ENCODE results near the gene SPTB.

The SPTB gene

GRCh38 chr14:64871344-64871743 lies 8.4 kb downstream of the SPTB start:
- Mint-ChIP-seq H3K27me3 (ENCODE audit: low read depth) (peaks cover 55% of the 10 kb centered on the region), H3K4me3 (no peak overlapping the region), H3K27ac (no peak overlapping the region), H3K4me1 (ENCODE audit: low read depth) (no peaks in the 10 kb centered on the region), H3K36me3 (ENCODE audit: low read depth) (no peaks in the 10 kb centered on the region), H3K9me3 (no peaks in the 10 kb centered on the region)
- no peak for DNase-seq (ENCODE audit: low spot score)

- Mint-ChIP-seq H3K4me1 (ENCODE audit: low read depth) (no peaks in the 10 kb centered on the region), H3K27me3 (ENCODE audit: low read depth) (peaks cover 48% of the 10 kb centered on the region), H3K27ac (no peak overlapping the region), H3K36me3 (ENCODE audit: low read depth) (no peaks in the 10 kb centered on the region), H3K9me3 (no peaks in the 10 kb centered on the region), H3K4me3 (no peak overlapping the region)
- DNase-seq (ENCODE audit: low spot score): no peak
These were observed 9.5 kb downstream of the SPTB start for GRCh38 chr14:64870160-64870559.

- Mint-ChIP-seq H3K4me1 (ENCODE audit: low read depth) (no peaks in the 10 kb centered on the region), H3K36me3 (ENCODE audit: low read depth) (no peaks in the 10 kb centered on the region), H3K27me3 (ENCODE audit: low read depth) (peaks cover 41% of the 10 kb centered on the region), H3K4me3 (no peak overlapping the region), H3K27ac (no peak overlapping the region), H3K9me3 (no peaks in the 10 kb centered on the region)
- DNase-seq (ENCODE audit: low spot score): no peak
These were observed 10.9 kb downstream of the SPTB start for GRCh38 chr14:64868841-64869240.

GRCh38 chr14:64868379-64868778 lies 11.3 kb downstream of the SPTB start:
- H3K4me1 Mint-ChIP-seq (ENCODE audit: low read depth): no peaks in the 10 kb centered on the region
- DNase-seq (ENCODE audit: low spot score): no peak
- peaks cover 42% of the 10 kb centered on the region for H3K27me3 Mint-ChIP-seq (ENCODE audit: low read depth)
- H3K9me3 Mint-ChIP-seq: no peaks in the 10 kb centered on the region
- H3K27ac Mint-ChIP-seq: no peak overlapping the region
- no peak overlapping the region for H3K4me3 Mint-ChIP-seq
- no peaks in the 10 kb centered on the region for H3K36me3 Mint-ChIP-seq (ENCODE audit: low read depth)

- H3K4me1 Mint-ChIP-seq (ENCODE audit: low read depth): no peaks in the 10 kb centered on the region
- H3K9me3 Mint-ChIP-seq: no peaks in the 10 kb centered on the region
- no peaks in the 10 kb centered on the region for H3K36me3 Mint-ChIP-seq (ENCODE audit: low read depth)
- H3K27me3 Mint-ChIP-seq (ENCODE audit: low read depth): peaks cover 35% of the 10 kb centered on the region
- no peak overlapping the region for H3K4me3 Mint-ChIP-seq
- H3K27ac Mint-ChIP-seq: no peak overlapping the region
- DNase-seq (ENCODE audit: low spot score): no peak
These were observed 12.5 kb downstream of the SPTB start for GRCh38 chr14:64867182-64867581.

- H3K4me3 Mint-ChIP-seq: no peak overlapping the region
These were observed 13.7 kb downstream of the SPTB start for GRCh38 chr14:64865992-64866391.

GRCh38 chr14:64865109-64865508 lies 14.6 kb downstream of the SPTB start:
- H3K4me1 Mint-ChIP-seq (ENCODE audit: low read depth): no peaks in the 10 kb centered on the region

More at GRCh38 chr14:64865992-64866391, 13.7 kb downstream of the SPTB start:
- no peaks in the 10 kb centered on the region for H3K9me3 Mint-ChIP-seq
- no peak for DNase-seq (ENCODE audit: low spot score)
- peaks cover 32% of the 10 kb centered on the region for H3K27me3 Mint-ChIP-seq (ENCODE audit: low read depth)
- no peaks in the 10 kb centered on the region for H3K36me3 Mint-ChIP-seq (ENCODE audit: low read depth)
- no peaks in the 10 kb centered on the region for H3K4me1 Mint-ChIP-seq (ENCODE audit: low read depth)
- no peak overlapping the region for H3K27ac Mint-ChIP-seq

GRCh38 chr14:64864258-64864657 lies 15.4 kb downstream of the SPTB start:
- Mint-ChIP-seq H3K36me3 (ENCODE audit: low read depth) (no peaks in the 10 kb centered on the region), H3K4me1 (ENCODE audit: low read depth) (no peaks in the 10 kb centered on the region), H3K27me3 (ENCODE audit: low read depth) (peaks cover 25% of the 10 kb centered on the region), H3K27ac (no peak overlapping the region), H3K4me3 (no peak overlapping the region), H3K9me3 (no peaks in the 10 kb centered on the region)
- no peak for DNase-seq (ENCODE audit: low spot score)

More at GRCh38 chr14:64865109-64865508, 14.6 kb downstream of the SPTB start:
- H3K4me3 Mint-ChIP-seq: no peak overlapping the region
- H3K9me3 Mint-ChIP-seq: no peaks in the 10 kb centered on the region
- H3K27ac Mint-ChIP-seq: no peak overlapping the region
- peaks cover 25% of the 10 kb centered on the region for H3K27me3 Mint-ChIP-seq (ENCODE audit: low read depth)
- DNase-seq (ENCODE audit: low spot score): no peak
- no peaks in the 10 kb centered on the region for H3K36me3 Mint-ChIP-seq (ENCODE audit: low read depth)

- no peaks in the 10 kb centered on the region for H3K4me1 Mint-ChIP-seq (ENCODE audit: low read depth)
- no peaks in the 10 kb centered on the region for H3K9me3 Mint-ChIP-seq
- no peak overlapping the region for H3K4me3 Mint-ChIP-seq
- no peak overlapping the region for H3K27ac Mint-ChIP-seq
- peaks cover 25% of the 10 kb centered on the region for H3K27me3 Mint-ChIP-seq (ENCODE audit: low read depth)
- DNase-seq (ENCODE audit: low spot score): no peak
- no peaks in the 10 kb centered on the region for H3K36me3 Mint-ChIP-seq (ENCODE audit: low read depth)
These were observed 17.8 kb downstream of the SPTB start for GRCh38 chr14:64861916-64862315.

GRCh38 chr14:64860039-64860438 lies 19.7 kb downstream of the SPTB start:
- no peaks in the 10 kb centered on the region for H3K9me3 Mint-ChIP-seq
- no peak overlapping the region for H3K27ac Mint-ChIP-seq
- no peaks in the 10 kb centered on the region for H3K4me1 Mint-ChIP-seq (ENCODE audit: low read depth)
- no peaks in the 10 kb centered on the region for H3K36me3 Mint-ChIP-seq (ENCODE audit: low read depth)
- no peak for DNase-seq (ENCODE audit: low spot score)
- H3K27me3 Mint-ChIP-seq (ENCODE audit: low read depth): peaks cover 25% of the 10 kb centered on the region
- H3K4me3 Mint-ChIP-seq: no peak overlapping the region

GRCh38 chr14:64857979-64858744 lies 21.5 kb downstream of the SPTB start:
- Mint-ChIP-seq H3K36me3 (ENCODE audit: low read depth) (no peaks in the 10 kb centered on the region), H3K27me3 (ENCODE audit: low read depth) (peaks cover 27% of the 10 kb centered on the region), H3K27ac (no peak overlapping the region), H3K4me3 (no peak overlapping the region), H3K9me3 (no peaks in the 10 kb centered on the region), H3K4me1 (ENCODE audit: low read depth) (no peaks in the 10 kb centered on the region)
- DNase-seq (ENCODE audit: low spot score): no peak

- no peak for DNase-seq (ENCODE audit: low spot score)
- no peaks in the 10 kb centered on the region for H3K4me1 Mint-ChIP-seq (ENCODE audit: low read depth)
- no peaks in the 10 kb centered on the region for H3K9me3 Mint-ChIP-seq
- no peaks in the 10 kb centered on the region for H3K36me3 Mint-ChIP-seq (ENCODE audit: low read depth)
- H3K27ac Mint-ChIP-seq: no peak overlapping the region
- no peak overlapping the region for H3K4me3 Mint-ChIP-seq
- H3K27me3 Mint-ChIP-seq (ENCODE audit: low read depth): peaks cover 33% of the 10 kb centered on the region
These were observed 22.9 kb downstream of the SPTB start for GRCh38 chr14:64856529-64857445.

- Mint-ChIP-seq H3K4me3 (no peak overlapping the region), H3K4me1 (ENCODE audit: low read depth) (no peaks in the 10 kb centered on the region), H3K36me3 (ENCODE audit: low read depth) (no peaks in the 10 kb centered on the region), H3K9me3 (no peaks in the 10 kb centered on the region), H3K27me3 (ENCODE audit: low read depth) (peaks cover 31% of the 10 kb centered on the region), H3K27ac (no peak overlapping the region)
- DNase-seq (ENCODE audit: low spot score): no peak
These were observed 23.8 kb downstream of the SPTB start for GRCh38 chr14:64855721-64856528.

Data from T-helper 2 cell treated with Interferon-gamma antibody and Interleukin-4, amounts not matched to agents 5 μg/mL and 100 μg/mL, for 36 hours (primary cell).